ENCODE data around the gene FLNB. TPM values are rescaled to one million over a fixed set of nuclear protein-coding genes. Genes with fewer than 3 reads are reported as not detected.
A peak's percentile ranks its signal among the peaks of the same experiment; 100 is the strongest.

The FLNB gene
- total RNA-seq, 1 experiment from 2014 or later, result 315 TPM

GRCh38 chr3:58210761-58211460 is 202.7 kb downstream of the FLNB start, which contains the start of gene DNASE1L3:
TSS of gene DNASE1L3 (minus strand) at chr3:58210972. CDS start at chr3:58210906, 66 bp downstream.
- no peaks in the 10 kb centered on the region for H3K36me3 Mint-ChIP-seq (ENCODE audit: insufficient read depth, unreplicated experiment)
- peaks cover 23% of the 10 kb centered on the region for H3K4me1 Mint-ChIP-seq (ENCODE audit: low read depth, unreplicated experiment)
- Histone ChIP-seq H3K36me3 (ENCODE audit: control insufficient read depth, insufficient read depth, low read length) (no peaks in the 10 kb centered on the region), H3K27me3 (replicated peaks; ENCODE audit: control insufficient read depth, insufficient read depth, low read length) (no peaks in the 10 kb centered on the region), H3K9me3 (no peaks in the 10 kb centered on the region), H3K4me3 (ENCODE audit: low read depth, low read length) (no peak within 1 kb of the TSS), H3K4me1 (peaks cover 11% of the 10 kb centered on the region)
- no peak within 1 kb of the TSS for H3K27ac Mint-ChIP-seq (ENCODE audit: unreplicated experiment)
- POLR2A ChIA-PET, result no interaction called here
- H3K4me3 Mint-ChIP-seq (ENCODE audit: unreplicated experiment), result no peak within 1 kb of the TSS
- H3K27me3 Mint-ChIP-seq (ENCODE audit: insufficient read depth, unreplicated experiment), result no peaks in the 10 kb centered on the region
- H3K9me3 Mint-ChIP-seq (ENCODE audit: unreplicated experiment), result no peaks in the 10 kb centered on the region
- no peak for TF ChIP-seq CTCF (IDR thresholded peaks at IDR 0.05; ENCODE audit: insufficient read depth in 1 of 2, low read depth in 1 of 2, low read length in 1 of 2, severe bottlenecking in 1 of 2, unreplicated experiment in 1 of 2)
- CTCF ChIA-PET, result no interaction called here
- DNase-seq, result no peak
- intact Hi-C loops (cut with micrococcal nuclease; ENCODE audit: unreplicated experiment), result no loop called here
- no TSS peak for BruUV-seq (replicated peaks)

GRCh38 chr3:58214484-58215316 is 206.5 kb downstream of the FLNB start:
- peaks cover 26% of the 10 kb centered on the region for H3K4me1 Mint-ChIP-seq (ENCODE audit: low read depth, unreplicated experiment)
- BruUV-seq (replicated peaks), result no TSS peak
- DNase-seq, result peak; percentile 38 to 49

More at GRCh38 chr3:58214484-58215316, 206.5 kb downstream of the FLNB start:
- no peaks in the 10 kb centered on the region for H3K27me3 ChIP-seq (replicated peaks; ENCODE audit: control insufficient read depth, insufficient read depth, low read length)
- no peaks in the 10 kb centered on the region for H3K36me3 Mint-ChIP-seq (ENCODE audit: insufficient read depth, unreplicated experiment)
- POLR2A ChIA-PET, result no interaction called here
- H3K4me1 ChIP-seq, result peaks cover 15% of the 10 kb centered on the region
- H3K36me3 ChIP-seq (ENCODE audit: control insufficient read depth, insufficient read depth, low read length), result no peaks in the 10 kb centered on the region
- H3K9me3 Mint-ChIP-seq (ENCODE audit: unreplicated experiment), result no peaks in the 10 kb centered on the region
- H3K27ac Mint-ChIP-seq (ENCODE audit: unreplicated experiment), result peak overlapping the region; percentile 39
- H3K27me3 Mint-ChIP-seq (ENCODE audit: insufficient read depth, unreplicated experiment), result no peaks in the 10 kb centered on the region
- no peaks in the 10 kb centered on the region for H3K9me3 ChIP-seq
- intact Hi-C loops (cut with micrococcal nuclease; ENCODE audit: unreplicated experiment), result no loop called here
- H3K4me3 ChIP-seq (ENCODE audit: low read depth, low read length), result no peak overlapping the region
- H3K4me3 Mint-ChIP-seq (ENCODE audit: unreplicated experiment), result no peak overlapping the region
- CTCF ChIA-PET, result interaction anchor here (1.9 kb wide), 1 partner anchor 27 kb away, joined by 7 read pairs; no protein-coding TSS in a partner anchor
- no peak for TF ChIP-seq CTCF (IDR thresholded peaks at IDR 0.05; ENCODE audit: insufficient read depth in 1 of 2, low read depth in 1 of 2, low read length in 1 of 2, severe bottlenecking in 1 of 2, unreplicated experiment in 1 of 2)

Measured in Caco-2 (cell line).